Ishikawa (cell line): Measurements from ENCODE around the gene FBXO10.

Source experiments
- CREB1 ChIP-seq: IDR thresholded peaks from 2 replicates; pipeline ENCODE4 v1.6.1; 2012; ENCODE audit warnings: low read depth
- EGR1 ChIP-seq: IDR thresholded peaks from 2 replicates; pipeline ENCODE4 v1.6.1; 2012
- EP300 ChIP-seq: IDR thresholded peaks from 2 replicates; pipeline ENCODE4 v1.6.1; 2012; ENCODE audit warnings: borderline replicate concordance
- FOXM1 ChIP-seq: IDR thresholded peaks from 2 replicates; pipeline ENCODE4 v1.6.1; 2012; ENCODE audit warnings: low read depth, borderline replicate concordance
- MAX ChIP-seq: IDR thresholded peaks from 2 replicates; pipeline ENCODE4 v1.6.1; 2012
- NFIC ChIP-seq: IDR thresholded peaks from 2 replicates; pipeline ENCODE4 v1.6.1; 2012
- RAD21 ChIP-seq: IDR thresholded peaks from 2 replicates; pipeline ENCODE4 v1.6.1; 2012; ENCODE audit warnings: low read depth
- REST ChIP-seq: IDR thresholded peaks from 2 replicates; pipeline ENCODE4 v1.6.1; 2012; ENCODE audit warnings: low read depth, mild to moderate bottlenecking
- TAF1 ChIP-seq: IDR thresholded peaks from 2 replicates; pipeline ENCODE4 v1.6.1; 2012; ENCODE audit warnings: low read depth, mild to moderate bottlenecking
- TEAD4 ChIP-seq: IDR thresholded peaks from 2 replicates; pipeline ENCODE4 v1.6.1; 2012
- YY1 ChIP-seq: IDR thresholded peaks from 2 replicates; pipeline ENCODE4 v1.6.1; 2012; ENCODE audit warnings: low read depth
- ZBTB7A ChIP-seq: IDR thresholded peaks from 2 replicates; pipeline ENCODE4 v1.6.1; 2012; ENCODE audit warnings: low read depth
- TF ChIP-seq, protein P1 (sequence below): IDR thresholded peaks from 2 replicates; pipeline ENCODE4 v1.6.1; 2012

DNA sequence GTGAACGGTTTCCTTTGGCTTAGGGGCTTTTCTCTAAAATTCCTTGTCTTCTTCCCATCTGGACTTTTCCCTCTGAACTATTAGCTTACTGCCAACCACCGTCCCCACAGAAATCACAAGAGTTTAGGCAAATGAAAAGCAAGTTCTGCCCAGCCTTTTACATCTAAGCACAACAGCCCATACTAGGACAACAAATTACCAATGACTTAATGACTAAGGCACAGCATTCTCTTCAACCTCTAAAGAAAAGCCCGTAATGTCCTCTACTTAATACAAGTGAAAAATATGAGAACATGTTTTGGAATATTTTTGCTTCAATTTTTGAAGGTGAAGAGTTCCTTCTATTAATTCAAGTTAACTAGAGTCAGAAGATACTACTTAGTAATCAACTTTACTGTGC, 112.2 kb downstream of the FBXO10 start:
- TF ChIP-seq EP300 (no peak), MAX (no peak), YY1 (no peak), TAF1 (no peak), REST (no peak), CREB1 (no peak), EGR1 (no peak), NFIC (no peak), RAD21 (no peak), ZBTB7A (no peak), TEAD4 (no peak), FOXM1 (no peak)
- TF ChIP-seq, protein P1, sequence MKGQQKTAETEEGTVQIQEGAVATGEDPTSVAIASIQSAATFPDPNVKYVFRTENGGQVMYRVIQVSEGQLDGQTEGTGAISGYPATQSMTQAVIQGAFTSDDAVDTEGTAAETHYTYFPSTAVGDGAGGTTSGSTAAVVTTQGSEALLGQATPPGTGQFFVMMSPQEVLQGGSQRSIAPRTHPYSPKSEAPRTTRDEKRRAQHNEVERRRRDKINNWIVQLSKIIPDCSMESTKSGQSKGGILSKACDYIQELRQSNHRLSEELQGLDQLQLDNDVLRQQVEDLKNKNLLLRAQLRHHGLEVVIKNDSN, result no peak
